HG02885 (cell line): ENCODE data around the gene PRICKLE4.
"Not testable (repeated sequence)": the region's sequence is repeated elsewhere in the genome, so short reads cannot be mapped to it uniquely, and the experiment has no call there.

Source experiments
- ATAC-seq: cut with Tn5 transposase; IDR thresholded peaks from one replicate; pipeline ENCODE4 v1.9.1; 2021; ENCODE audit warnings: mild to moderate bottlenecking; ENCODE audit not compliant: unreplicated experiment, poor library complexity

The PRICKLE4 gene

GRCh38 chr6:41743406-41744235 is 37.0 kb upstream of the PRICKLE4 start:
- ATAC-seq = no peak

GRCh38 chr6:41744236-41744787 is 36.3 kb upstream of the PRICKLE4 start:
- ATAC-seq = no peak

- no peak for ATAC-seq
These were observed 34.5 kb upstream of the PRICKLE4 start for GRCh38 chr6:41746107-41746506.

- ATAC-seq = no peak
These were observed 33.1 kb upstream of the PRICKLE4 start, which contains the start of gene PGC for GRCh38 chr6:41747256-41748101. Gene PGC, minus strand, starts transcription at chr6:41747397. Its CDS starts 63 bp downstream, at chr6:41747334.

- no peak for ATAC-seq
These were observed 32.5 kb upstream of the PRICKLE4 start for GRCh38 chr6:41748102-41748477.

DNA sequence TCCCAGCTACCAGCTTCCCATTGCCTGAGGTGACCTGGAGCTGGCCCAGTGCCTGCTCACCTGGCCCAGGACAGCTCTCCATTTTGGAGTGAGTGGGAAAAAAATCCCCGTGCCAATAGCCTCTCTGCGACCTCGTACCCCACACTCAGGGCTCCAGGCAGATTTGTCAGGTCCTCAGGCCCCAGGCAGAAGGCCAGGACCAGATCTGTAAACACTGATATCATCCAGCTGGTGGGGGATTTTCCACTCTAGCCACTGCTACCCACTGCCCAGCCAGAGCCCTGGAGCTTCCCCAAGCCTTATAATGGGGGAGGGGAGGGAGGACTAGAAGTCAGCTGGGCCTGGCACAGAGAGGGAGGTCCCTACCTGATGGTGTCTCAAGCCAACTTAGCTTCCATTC is 32.0 kb upstream of the PRICKLE4 start:
- ATAC-seq = no peak

GRCh38 chr6:41750374-41750773 is 30.2 kb upstream of the PRICKLE4 start:
- ATAC-seq = no peak

DNA sequence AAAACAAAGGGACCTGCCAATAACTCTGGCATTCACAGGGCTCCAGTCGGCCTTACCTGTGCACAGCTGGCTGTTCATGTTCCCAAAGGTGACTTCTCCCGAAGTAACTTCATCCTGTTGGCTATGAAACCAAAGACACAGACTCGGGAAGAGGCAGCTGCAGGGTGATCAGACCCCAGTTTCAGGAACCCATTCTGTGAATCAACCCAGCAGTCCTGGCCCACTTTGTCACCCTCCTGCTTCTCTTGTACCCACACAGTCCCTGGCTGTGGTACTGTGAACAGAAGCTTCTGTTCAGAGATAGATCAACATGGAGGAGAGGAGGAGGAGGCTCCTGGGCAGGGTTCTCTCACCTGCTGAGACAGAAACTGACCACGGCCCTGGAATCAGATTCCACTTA is 24.7 kb upstream of the PRICKLE4 start:
- no peak for ATAC-seq

- no peak for ATAC-seq
These were observed 24.2 kb upstream of the PRICKLE4 start for GRCh38 chr6:41756354-41756753.

DNA sequence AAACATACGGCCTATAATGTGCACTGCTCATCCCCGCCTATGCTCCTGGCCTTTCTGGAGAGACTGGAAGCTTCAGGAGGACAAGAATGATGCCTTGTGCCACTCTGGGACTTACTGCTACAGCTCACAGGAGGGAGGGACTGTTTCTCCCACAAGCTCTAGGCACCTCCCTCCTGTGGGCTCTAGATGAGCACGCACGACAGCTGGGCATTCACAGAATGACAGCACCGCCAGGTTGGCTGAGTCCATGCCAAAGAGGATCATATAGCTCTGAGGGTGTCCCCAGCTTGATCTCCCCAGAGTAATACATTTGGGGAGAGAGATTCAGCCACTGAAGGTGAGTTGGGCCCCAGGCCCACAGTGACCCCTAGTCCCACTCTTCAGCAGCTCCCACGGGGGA is 23.3 kb upstream of the PRICKLE4 start:
- ATAC-seq = no peak

- ATAC-seq = no peak
These were observed 22.5 kb upstream of the PRICKLE4 start for GRCh38 chr6:41757931-41758640.

GRCh38 chr6:41758641-41759035 is 21.9 kb upstream of the PRICKLE4 start:
- no peak for ATAC-seq

- no peak for ATAC-seq
These were observed 21.3 kb upstream of the PRICKLE4 start for GRCh38 chr6:41759106-41759904.

DNA sequence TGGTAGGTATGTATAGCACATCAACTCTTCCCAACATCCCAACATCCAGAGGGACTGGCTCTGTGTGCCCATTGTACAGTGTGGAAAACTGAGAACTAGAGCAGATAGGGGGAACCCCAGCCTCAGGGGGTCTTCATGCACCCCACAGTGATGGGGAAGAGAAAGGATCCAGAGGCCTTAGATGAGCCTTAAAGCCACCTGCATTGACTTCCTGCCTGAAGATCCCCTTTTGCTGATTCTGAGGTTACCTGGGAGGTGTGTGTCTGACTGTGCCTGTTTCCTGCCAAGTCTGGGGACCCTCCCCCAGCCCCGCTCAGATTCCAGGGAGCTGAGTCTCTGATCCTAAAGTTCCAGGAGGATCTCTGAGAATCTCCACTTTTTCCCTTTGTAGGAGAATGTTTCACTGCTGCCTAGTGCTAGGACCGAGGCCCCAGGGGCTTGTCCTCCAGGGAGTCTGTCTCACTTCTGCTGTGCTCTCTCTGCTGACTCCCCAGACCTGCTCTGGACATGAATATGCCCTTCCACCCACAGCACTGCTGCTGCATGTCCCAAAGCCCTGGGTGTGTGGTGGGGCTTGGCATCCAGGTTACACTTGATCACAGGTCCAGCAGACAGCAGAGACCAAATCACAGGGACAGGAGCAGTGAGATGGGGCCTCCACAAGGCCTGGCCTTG is 20.5 kb upstream of the PRICKLE4 start:
- ATAC-seq = no peak

- no peak for ATAC-seq
These were observed 17.1 kb upstream of the PRICKLE4 start for GRCh38 chr6:41763470-41763869.

DNA sequence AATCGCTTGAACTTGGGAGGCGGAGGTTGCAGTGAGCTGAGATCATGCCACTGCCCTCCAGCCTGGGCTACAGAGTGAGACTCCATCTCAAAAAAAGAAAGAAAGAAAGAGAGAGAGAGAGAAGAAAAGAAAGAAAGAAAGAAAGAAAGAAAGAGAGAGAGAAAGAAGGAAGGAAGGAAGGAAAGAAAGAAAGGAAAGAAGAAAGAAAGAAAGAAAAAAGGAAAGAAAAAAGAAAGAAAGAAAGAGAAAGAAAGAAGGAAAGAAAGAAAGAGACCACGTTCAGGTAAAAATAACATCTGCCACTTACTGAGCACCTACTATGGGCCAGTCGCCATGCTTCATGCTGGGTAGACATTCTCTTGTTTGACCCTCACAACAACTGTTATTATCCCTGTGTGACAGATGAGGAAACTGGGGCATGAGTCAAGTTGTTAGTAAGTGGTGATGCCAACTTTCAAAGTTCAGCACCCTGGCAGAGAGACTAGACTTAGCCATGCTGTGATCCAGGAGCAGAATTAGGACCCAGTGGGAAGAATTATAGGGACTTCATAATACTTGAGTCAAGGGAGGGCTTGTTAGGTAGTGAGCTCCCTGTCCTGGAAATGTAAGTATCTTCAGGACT is 14.4 kb upstream of the PRICKLE4 start:
- ATAC-seq = not testable (repeated sequence)

DNA sequence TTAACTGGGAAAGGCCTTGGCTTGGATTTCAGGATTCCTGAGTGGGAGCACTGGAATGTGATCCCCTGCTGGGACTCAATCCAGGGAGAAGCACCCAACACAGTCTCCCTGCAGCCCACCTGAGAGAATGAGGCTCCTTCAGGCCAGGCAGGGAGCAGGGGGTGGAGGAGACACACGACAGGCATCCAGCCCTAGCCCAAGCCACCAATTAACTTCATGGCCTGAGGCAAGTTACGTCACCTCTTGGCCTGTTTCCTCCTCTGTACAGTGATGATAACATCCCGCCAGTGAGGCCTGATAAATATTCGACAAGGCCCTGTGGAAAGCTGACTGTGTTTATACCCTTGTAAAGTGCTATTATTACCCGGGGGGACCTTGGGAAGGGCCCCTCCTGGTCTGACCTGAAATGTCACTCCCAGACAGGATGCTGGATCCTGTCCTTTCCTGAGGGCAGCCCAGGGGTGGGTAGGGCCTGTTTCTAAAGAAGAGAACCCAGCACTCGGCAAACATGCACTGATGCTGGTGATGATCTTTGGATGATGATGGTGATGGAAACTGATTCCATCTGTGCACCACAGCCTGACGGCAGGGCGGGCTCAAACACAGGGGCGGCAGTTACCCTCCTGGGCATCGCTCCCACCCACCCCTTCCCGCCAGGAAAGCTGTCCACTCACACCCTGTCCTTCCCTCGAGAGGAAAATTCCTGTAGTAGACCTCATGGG is 13.3 kb upstream of the PRICKLE4 start:
- no peak for ATAC-seq
